Neutrophil (primary cell): ENCODE data around the gene ASF1A.

Source experiments
- H3K27ac ChIP-seq: fragments of 200-600 bp; sonication (generic); 2 replicates; pipeline ENCODE4 v1.5.1; 2016; ENCODE audit warnings: mild to moderate bottlenecking, moderate library complexity
- H3K27me3 ChIP-seq: fragments of 200-600 bp; sonication (generic); 2 replicates; pipeline ENCODE4 v1.6.0; 2016; ENCODE audit warnings: mild to moderate bottlenecking
- H3K36me3 ChIP-seq: fragments of 200-600 bp; sonication (generic); 2 replicates; pipeline ENCODE4 v1.5.1; 2017
- H3K4me1 ChIP-seq, 2 experiments: fragments of 200-600 bp in 1 of 2; sonication (generic) in 1 of 2; 1 replicate in 1 of 2; 2 replicates in 1 of 2; pipeline versions ENCODE4 v1.5.1 to v1.6.1; 2013 to 2016; ENCODE audit warnings: low read depth in 1 of 2, low read length in 1 of 2, mild to moderate bottlenecking in 1 of 2, moderate library complexity in 1 of 2; ENCODE audit not compliant: control insufficient read depth in 1 of 2, insufficient read depth in 1 of 2
- H3K4me3 ChIP-seq, 2 experiments: fragments of 200-600 bp in 1 of 2; sonication (generic) in 1 of 2; 1 replicate in 1 of 2; 2 replicates in 1 of 2; pipeline ENCODE4 v1.5.1; 2013 to 2016; ENCODE audit warnings: low read depth in 1 of 2, low read length in 1 of 2, mild to moderate bottlenecking in 1 of 2, moderate library complexity in 1 of 2
- H3K9me3 ChIP-seq: fragments of 200-600 bp; sonication (generic); 2 replicates; pipeline ENCODE4 v1.5.1; 2016
- TF ChIP-seq, protein P1 (sequence below): fragments of 200-600 bp; sonication (generic); IDR thresholded peaks from 2 replicates; pipeline ENCODE4 v1.5.1; 2016; ENCODE audit warnings: antibody characterized with exemption

Gene ASF1A

DNA sequence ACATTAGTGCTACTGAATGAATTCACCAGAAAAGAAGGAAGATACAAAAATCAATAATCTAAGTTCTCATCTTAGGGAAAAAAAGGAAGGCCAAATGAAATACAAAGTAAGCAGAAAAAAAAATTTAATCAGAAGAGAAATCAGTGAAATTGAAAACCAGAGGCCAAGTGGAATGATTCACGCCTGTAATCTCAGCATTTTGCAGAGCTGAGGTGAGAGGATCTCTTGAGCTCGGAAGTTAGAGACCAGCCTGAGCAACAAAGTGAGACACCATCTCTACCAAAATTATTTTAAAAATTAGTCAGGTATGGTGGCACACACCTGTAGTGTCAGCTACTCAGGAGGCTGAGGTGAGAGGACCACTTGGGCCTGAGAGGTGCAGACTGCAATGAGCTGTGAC, 21.2 kb upstream of the ASF1A start:
- Histone ChIP-seq H3K27me3 (no peaks in the 10 kb centered on the region), H3K4me1 (peaks cover 0 to 2% of the 10 kb centered on the region in 2 experiments), H3K27ac (no peak overlapping the region), H3K36me3 (no peaks in the 10 kb centered on the region), H3K4me3 (no peak overlapping the region), H3K9me3 (no peaks in the 10 kb centered on the region)
- TF ChIP-seq, protein P1, sequence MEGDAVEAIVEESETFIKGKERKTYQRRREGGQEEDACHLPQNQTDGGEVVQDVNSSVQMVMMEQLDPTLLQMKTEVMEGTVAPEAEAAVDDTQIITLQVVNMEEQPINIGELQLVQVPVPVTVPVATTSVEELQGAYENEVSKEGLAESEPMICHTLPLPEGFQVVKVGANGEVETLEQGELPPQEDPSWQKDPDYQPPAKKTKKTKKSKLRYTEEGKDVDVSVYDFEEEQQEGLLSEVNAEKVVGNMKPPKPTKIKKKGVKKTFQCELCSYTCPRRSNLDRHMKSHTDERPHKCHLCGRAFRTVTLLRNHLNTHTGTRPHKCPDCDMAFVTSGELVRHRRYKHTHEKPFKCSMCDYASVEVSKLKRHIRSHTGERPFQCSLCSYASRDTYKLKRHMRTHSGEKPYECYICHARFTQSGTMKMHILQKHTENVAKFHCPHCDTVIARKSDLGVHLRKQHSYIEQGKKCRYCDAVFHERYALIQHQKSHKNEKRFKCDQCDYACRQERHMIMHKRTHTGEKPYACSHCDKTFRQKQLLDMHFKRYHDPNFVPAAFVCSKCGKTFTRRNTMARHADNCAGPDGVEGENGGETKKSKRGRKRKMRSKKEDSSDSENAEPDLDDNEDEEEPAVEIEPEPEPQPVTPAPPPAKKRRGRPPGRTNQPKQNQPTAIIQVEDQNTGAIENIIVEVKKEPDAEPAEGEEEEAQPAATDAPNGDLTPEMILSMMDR = no peak

DNA sequence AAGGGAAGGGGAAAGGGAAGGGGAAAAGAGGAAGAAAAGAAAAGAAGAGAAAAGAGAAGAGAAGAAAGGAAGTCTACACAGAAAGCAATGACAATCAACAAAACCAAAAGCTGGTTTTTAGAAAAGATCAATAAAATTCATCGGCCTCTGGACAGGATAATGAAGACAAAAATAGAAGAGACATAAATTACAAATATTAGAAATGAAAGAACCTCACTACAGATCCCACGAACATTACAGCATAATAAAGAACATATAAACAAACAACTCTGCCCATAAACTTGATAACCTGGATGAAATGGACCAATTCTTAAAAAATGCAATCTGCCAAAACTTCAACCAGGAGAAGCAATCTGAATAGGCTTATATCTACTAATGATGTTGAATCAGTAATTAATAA, 20.7 kb upstream of the ASF1A start:
- Histone ChIP-seq H3K4me1 (peaks cover 0 to 2% of the 10 kb centered on the region in 2 experiments), H3K27me3 (no peaks in the 10 kb centered on the region), H3K27ac (no peak overlapping the region), H3K4me3 (no peak overlapping the region), H3K36me3 (no peaks in the 10 kb centered on the region), H3K9me3 (no peaks in the 10 kb centered on the region)
- TF ChIP-seq, protein P1 = no peak

DNA sequence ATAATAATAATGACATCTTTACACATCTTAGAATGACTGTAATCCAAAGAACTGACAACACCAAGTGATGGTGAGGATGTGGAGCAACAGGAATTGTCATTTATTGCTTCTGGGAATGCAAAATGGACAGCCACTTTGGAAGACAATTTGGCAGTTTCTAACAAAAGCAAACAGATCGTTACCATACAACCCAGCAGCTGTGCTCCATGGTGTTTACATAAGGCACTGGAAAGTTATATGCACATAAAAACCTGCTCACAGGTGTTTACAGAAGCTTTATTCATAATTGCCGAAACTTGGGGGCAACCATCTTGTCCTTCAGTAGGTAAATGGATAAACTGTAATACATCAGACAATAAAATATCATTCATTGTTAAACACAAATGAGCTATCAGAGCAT, 18.3 kb upstream of the ASF1A start:
- H3K27me3 ChIP-seq = no peaks in the 10 kb centered on the region
- no peaks in the 10 kb centered on the region for H3K36me3 ChIP-seq
- no peak overlapping the region for H3K27ac ChIP-seq
- no peaks in the 10 kb centered on the region for H3K9me3 ChIP-seq
- peaks cover 0 to 2% of the 10 kb centered on the region in 2 experiments for H3K4me1 ChIP-seq
- H3K4me3 ChIP-seq = no peak overlapping the region
- TF ChIP-seq, protein P1 = no peak

DNA sequence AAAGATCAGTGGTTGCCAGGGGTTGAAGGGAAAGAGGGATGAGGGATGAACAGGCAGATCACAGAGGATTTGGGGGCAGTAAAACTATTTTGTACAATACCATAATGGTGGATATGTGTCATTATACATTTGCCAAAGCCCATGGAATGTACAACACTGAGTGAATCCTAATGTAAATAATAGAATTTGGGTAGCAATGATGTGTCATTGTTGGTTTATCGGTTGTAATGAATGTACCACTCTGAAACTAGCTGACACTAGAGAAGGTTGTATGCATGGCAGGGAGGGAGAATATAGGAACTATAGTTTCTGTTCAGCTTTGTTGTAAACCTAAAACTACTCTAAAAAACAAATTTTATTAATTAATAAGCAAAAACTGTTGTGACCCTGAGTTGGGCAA, 17.8 kb upstream of the ASF1A start:
- Histone ChIP-seq H3K4me3 (no peak overlapping the region), H3K27me3 (no peaks in the 10 kb centered on the region), H3K27ac (no peak overlapping the region), H3K4me1 (peaks cover 0 to 2% of the 10 kb centered on the region in 2 experiments), H3K36me3 (no peaks in the 10 kb centered on the region), H3K9me3 (no peaks in the 10 kb centered on the region)
- TF ChIP-seq, protein P1 = no peak

DNA sequence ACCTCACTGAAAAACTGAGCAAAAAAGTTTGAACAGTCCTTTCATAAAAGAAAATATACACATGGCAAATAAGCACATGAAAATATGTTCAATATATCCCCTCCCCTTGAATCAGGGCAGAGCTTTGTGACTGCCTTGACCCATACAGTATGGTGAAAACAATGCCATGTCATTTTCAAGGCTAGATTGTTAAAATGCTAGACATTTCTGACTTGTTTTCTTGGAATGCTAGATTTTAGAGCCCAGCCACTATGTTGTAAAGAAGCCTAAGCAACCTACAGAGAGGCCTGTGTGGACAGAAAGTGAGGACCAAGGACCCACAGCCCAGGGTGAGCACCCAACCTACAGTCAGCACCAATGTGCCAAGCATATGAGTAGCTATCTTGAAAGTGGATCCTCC, 17.1 kb upstream of the ASF1A start:
- H3K36me3 ChIP-seq = no peaks in the 10 kb centered on the region
- H3K4me1 ChIP-seq = peaks cover 0 to 2% of the 10 kb centered on the region in 2 experiments
- H3K27ac ChIP-seq = no peak overlapping the region
- no peak overlapping the region for H3K4me3 ChIP-seq
- no peaks in the 10 kb centered on the region for H3K9me3 ChIP-seq
- TF ChIP-seq, protein P1 = no peak
- no peaks in the 10 kb centered on the region for H3K27me3 ChIP-seq

DNA sequence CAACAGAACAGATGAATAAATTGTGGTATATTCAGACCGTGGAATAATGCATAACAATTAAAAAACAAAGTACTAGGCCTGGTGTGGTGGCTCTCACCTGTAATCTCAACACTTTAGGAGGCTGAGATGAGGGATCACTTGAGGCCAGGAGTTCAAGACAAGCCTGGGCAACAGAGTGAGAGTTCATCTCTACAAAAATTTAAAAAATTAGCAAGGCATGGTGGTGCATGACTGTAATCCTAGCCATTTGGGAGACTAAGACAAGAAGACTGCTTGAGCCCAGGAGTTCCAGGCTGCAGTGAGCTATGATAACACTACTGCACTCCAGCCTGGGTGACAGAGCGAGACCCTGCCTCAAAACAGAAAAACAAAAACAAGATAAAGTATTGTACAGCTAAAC, 16.1 kb upstream of the ASF1A start:
- Histone ChIP-seq H3K27ac (no peak overlapping the region), H3K27me3 (no peaks in the 10 kb centered on the region), H3K4me3 (no peak overlapping the region), H3K9me3 (no peaks in the 10 kb centered on the region), H3K4me1 (peaks cover 0 to 2% of the 10 kb centered on the region in 2 experiments), H3K36me3 (no peaks in the 10 kb centered on the region)
- TF ChIP-seq, protein P1 = no peak
